Fibroblast of peridontal ligament (primary cell): Measurements from ENCODE around the gene FOS.
"Not testable (repeated sequence)": the region's sequence is repeated elsewhere in the genome, so short reads cannot be mapped to it uniquely, and the experiment has no call there.

Experiments
- DNase-seq: peaks from one replicate; pipeline ENCODE4 v3.0.0-alpha.2; 2010; ENCODE audit errors: extremely low read depth

FOS gene

GRCh38 chr14:75278422-75279152, at the start of gene FOS:
FOS (plus strand) TSS chr14:75278828; CDS start chr14:75278983, 155 bp downstream.
- peak; percentile 96 for DNase-seq

DNA sequence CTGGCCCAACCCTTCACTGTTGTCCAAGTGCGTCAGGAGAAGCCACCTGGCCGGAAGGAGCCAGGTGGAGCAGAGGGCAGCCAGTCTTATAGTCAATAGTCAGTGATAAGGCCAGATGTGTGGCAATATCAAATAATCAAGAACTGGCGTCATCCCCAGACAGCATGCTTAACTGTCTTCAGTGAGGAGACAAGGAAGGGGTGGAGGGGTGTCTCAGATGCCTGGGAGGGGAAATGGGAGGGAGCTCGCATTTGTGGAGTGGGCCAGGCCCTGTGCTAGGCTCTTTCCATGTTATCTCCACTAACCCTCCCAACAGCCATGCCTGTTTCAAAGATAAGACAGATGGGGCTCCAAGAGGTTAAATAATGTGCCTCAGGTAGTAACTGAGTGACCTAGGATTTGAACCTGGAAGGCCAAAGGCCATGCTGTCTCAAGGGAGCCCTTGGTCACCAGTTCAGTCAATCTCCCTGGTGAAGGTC, 48.9 kb upstream of the FOS start:
- DNase-seq = no peak

DNA sequence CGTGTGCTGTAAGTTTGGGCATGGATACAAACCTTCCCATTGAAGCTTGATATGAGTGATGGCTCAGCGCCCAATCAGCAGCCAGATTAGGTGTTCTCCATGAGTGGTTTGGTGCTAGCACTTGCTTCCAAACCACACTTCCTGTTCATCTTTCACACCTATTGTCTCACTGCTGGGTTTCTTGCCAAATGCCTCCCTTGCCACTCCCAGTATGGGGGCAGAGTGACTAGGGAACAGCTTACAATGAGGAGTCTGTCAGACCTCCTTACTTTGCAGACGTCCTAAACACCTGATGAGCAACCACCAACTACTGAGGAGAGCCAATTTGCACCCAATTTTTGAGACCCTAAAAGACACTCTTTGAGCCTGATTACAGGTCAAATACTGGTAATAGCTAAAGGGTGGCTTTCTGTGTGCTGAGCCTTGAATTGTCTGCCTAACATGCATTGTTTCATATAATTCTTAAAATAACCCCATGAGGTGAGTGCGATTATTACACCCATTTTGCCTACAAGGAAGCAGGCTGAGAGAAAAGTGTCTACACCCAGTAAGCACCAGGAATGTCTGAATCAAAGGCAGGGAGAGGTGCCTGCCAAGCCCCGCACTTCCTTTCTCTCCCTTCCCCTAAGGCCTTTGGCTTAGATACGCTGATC, 48.4 kb upstream of the FOS start:
- DNase-seq = no peak

DNA sequence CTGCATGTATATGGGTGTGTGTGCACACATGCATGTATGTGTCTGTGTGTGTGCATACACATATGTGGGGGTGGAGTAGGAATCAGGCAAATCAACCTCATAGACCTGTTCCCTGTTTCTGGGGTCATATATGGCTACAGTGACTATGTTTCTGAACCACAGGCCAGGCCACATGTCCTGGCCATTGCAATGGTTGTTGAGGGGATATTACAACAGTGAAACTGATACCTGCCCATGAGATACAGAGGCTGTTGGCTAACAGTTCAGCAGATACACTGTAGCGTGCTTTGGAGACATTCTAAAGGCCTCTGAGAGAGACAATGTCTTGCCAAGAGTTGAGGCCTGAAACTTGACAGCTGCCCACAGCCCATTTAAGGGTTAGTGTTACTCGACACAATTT, 47.3 kb upstream of the FOS start:
- DNase-seq = no peak

GRCh38 chr14:75232191-75232590, 46.4 kb upstream of the FOS start:
- no peak for DNase-seq

DNA sequence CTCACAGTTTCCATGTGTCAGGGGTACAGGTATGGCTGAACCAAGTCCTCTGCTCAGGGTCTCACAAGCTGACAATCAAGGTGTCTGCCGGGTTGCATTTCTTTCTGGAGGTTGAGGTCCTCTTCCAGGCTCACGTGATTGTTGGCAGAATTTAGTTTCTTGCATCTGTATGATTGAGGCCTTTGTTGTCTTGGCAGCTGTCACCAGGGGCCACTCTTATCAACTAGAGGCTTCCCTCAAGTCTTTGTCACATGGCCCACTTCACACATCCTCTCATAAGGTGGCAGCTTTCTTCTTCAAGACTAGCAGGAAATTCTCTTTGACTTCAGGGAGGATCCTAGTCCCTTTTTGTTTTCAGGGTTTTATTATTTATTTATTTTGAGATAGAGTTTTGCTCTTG, 46.0 kb upstream of the FOS start:
- DNase-seq = no peak

DNA sequence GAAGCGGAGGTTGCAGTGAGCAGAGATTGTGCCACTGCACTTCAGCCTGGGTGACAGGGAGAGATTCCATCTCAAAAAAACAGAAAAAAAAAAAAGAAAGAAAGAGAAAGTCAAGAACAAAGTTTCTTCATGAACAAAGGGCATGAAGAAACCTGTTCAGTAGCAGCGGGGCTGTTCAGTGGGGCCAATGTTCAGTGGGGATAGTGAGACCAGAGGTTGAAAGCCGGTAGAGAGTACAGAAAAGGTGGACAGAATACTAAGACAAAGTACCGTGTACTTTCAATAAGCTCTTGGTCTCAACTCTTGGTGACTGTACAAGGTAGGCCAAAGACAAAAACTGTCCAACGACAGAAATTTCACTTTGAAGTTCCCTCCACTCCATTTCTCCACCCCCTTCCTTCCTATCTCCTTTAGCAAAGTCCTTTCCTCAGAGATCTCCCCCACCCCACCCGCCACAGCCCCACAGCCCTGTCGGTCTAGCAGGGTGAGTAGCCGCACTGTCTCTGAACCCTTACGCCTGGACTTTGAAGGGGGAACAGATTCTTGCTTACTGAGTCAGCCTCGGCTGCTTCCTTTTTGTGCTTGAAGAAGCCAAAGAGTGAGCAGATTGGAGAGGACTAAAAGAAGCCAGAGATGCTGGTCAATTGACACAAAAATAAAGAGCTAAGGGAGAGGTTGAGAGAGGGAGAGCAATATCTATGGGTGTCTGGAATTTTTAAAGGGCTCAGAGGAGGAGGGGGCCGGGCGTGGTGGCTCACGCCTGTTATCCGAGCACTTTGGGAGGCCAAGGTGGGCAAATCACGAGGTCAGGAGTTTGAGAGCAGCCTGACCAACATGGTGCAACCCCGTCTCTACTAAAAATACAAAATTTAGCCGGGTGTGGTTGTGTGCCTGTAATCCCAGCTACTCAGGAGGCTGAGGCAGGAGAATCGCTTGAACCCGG, 44.2 kb upstream of the FOS start:
- peak; percentile 56 for DNase-seq

GRCh38 chr14:75235198-75235597, 43.4 kb upstream of the FOS start:
- not testable (repeated sequence) for DNase-seq

DNA sequence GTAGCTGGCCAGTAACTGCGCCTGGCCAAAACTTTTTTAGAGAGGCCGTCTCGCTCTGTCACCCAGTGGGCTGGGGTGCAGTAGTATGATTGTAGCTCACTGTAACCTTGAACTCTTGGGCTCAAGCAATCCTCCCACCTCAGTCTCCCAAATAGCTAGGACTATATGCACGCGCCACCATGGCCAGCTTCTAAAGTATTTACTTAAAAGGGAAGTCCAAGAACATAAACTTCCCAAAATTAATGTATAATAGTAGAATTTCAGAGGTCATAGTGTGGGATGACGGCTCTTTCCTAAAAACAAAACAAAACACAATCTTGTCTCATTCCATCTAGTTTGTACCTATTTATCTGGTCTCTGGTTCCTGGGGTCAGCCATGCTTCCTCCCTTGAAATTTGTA, 42.2 kb upstream of the FOS start:
- DNase-seq = no peak

DNA sequence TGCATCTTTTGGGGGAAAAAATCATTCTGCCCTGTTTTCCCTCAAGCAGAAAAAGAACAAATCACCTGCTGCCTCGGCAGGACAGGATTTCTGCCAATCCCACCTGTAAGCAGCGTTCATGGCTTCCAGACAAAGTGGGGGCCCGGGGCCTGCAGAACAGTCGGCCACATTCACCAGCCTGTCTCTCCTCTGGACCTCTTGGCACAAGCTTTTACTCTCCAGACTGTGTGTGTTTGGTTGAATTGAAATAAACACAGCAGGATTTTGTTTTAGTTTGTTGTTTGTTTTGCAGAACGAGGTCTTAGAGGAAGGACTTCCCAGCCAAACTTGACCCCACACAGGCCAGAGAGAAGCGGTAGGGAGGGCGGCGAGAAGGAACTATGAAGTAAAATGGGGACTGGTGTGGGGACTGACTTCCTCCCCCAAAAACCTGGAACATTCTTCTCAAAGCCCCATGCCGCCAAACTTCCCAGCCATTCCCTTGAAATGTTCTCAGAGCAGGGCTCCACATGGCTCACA, 41.7 kb upstream of the FOS start:
- DNase-seq = no peak

- DNase-seq = no peak
Observed at GRCh38 chr14:75238756-75239455, 39.7 kb upstream of the FOS start.

DNA sequence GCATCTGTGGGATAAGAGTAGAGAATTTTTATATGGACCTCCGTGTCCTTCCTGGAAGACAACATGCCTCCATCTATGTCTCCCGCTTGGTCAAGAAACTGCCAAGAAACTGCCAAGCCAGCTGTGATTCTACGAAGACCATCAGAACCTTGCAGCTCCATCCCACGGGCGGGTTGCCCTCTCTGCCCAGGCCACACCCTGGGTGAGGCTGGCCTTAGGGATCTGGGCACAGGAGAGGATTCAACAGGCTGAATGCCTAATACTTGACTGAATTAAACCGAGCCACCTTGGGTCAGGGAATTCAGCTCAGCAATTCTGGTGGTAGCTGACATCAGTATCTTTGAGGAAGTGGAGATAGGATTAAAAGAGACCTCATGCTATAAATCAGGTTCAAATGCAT, 37.8 kb upstream of the FOS start:
- DNase-seq = no peak

DNA sequence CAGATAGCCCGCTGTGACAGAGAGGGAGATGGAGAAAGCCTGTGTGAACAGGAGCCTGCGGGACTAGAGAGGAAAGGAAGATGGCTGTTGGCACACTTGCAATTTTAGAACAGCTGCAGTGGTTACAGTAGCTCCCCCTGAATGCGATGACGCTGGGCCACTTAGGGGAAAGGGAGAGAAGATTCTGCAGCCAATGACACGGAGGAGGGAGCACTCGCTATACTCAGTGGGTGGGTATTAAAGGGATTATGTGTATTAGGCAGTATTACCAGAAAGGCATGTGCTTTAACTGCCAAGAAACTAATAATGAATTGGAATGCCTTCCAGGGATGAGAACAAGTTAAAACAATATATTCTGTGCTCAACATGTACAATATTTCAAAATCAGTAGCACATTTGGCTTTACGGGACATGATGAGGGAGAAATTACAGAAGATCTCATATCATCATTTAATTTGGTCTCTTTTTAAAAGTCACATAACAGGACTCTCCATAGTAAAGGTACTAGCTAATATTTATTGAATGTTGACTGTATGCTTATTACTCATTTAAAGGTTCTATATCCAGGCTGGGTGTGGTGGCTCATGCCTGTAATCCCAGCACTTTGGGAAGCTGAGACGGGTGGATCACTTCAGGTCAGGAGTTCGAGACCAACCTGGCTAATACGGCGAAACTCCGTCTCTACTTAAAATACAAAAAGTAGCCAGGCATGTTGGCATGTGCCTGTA, 35.9 kb upstream of the FOS start:
- DNase-seq = peak; percentile 81

GRCh38 chr14:75244121-75244520, 34.5 kb upstream of the FOS start:
- no peak for DNase-seq

DNA sequence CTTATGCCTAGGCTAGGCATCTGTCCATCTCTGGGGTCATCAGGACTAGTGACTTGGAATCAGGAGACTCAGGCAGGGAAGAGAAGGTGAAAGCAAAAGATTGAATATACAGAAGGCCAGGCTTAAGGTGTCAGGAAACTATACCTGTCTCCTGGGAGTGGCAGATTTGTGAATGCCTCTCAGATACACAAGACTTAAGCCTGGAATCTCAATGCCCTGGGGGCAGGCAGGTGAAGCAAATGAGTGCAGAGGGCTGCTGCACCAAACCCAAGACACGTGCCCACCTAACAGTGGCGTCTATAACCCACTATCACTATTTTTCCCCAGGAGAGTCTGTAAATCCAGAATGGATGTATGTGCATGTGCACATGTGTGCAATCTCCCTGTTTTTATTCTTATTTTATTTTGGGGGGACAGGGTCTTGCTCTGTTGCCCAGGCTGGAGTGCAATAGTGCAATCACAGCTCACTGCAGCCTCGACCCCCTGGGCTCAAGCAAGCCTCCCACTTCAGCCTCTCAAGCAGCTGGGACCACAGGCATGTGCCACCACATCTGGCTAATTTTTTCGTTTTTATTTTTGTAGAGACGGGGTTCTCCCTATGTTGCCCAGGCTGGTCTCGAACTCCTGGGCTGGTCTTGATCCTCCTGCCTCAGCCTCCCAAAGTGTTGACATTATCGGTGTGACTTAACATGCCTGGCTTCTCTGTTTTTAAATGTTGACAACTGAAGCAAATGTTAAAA, 31.9 kb upstream of the FOS start:
- no peak for DNase-seq

GRCh38 chr14:75247286-75247922, 31.2 kb upstream of the FOS start:
- no peak for DNase-seq

DNA sequence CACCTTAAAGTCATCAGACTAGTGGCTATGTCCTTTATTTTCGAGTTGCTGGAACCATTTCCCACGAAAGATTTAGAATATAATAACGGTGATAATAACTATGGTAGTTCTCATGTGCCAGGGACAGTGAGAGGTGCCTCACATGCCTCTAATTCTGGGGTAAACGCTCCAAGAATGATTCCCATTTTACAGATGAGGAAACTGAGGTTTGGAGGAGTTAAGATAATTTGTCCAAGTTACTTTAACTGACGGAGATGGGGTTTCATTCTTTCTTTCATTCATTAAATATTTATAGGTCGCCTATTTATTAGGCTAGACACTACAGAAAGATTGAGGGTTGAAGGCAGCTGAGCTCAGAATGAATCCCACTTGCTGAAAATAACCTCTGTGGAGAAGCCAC, 30.7 kb upstream of the FOS start:
- no peak for DNase-seq

GRCh38 chr14:75249251-75249957, 29.2 kb upstream of the FOS start:
- peak; percentile 16 for DNase-seq

GRCh38 chr14:75249958-75250336, 28.7 kb upstream of the FOS start:
- no peak for DNase-seq
